ENCODE measurements around the gene MRTFA. TPM values are rescaled to one million over a fixed set of nuclear protein-coding genes. Genes with fewer than 3 reads are reported as not detected.

MRTFA gene
- total and polyA plus RNA-seq, 9 of the 15 experiments (the other 6 are each of a cell fraction or from before 2014, with no cell fraction given): 0.84 to 21.1 (median 3.7) TPM

DNA sequence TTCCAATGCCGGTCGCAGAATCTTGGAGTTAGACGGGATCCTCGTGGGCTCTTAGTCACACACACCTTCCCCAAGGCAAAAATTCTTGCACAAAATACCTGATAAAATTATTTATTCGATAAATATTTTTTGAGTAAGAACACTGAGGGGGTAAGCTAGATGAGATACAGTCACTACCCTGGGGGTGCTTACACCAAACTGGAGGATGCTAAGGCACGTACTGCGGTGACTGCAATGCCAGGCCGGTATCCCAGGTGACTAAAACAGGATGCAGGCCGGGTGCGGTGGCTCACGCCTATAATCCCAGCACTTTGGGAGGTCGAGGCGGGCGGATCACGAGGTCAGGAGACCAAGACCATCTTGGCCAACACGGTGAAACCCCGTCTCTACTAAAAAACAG, 1.7 kb upstream of the MRTFA start:
- Histone ChIP-seq H3K36me3 (ENCODE audit: control insufficient read depth, insufficient read depth, low read length) (no peaks in the 10 kb centered on the region), H3K4me2 (ENCODE audit: insufficient read depth, low read length) (no peak overlapping the region), H3K27ac (ENCODE audit: extremely low read depth, low read depth, low read length) (no peak overlapping the region), H2AFZ (ENCODE audit: low read depth, low read length) (no peak overlapping the region), H3K9me3 (replicated peaks; ENCODE audit: control insufficient read depth, insufficient read depth, low read depth, low read length) (no peaks in the 10 kb centered on the region), H3K9ac (ENCODE audit: insufficient read depth in 1 of 2, low read depth in 2 of 2, low read length in 2 of 2) (no peak overlapping the region), H3K9me1 (ENCODE audit: control insufficient read depth, insufficient read depth, low read length) (no peaks in the 10 kb centered on the region), H3K4me3 (no peak overlapping the region), H3K79me2 (ENCODE audit: control insufficient read depth, insufficient read depth, low read length) (peaks cover 30% of the 10 kb centered on the region), H3K4me1 (replicated peaks in 1 of 2; ENCODE audit: control insufficient read depth in 2 of 2, insufficient read depth in 2 of 2, low read length in 2 of 2) (peaks cover 13 to 23% of the 10 kb centered on the region in 2 experiments; a peak in 4 of 5 replicates), H4K20me1 (replicated peaks; ENCODE audit: control insufficient read depth, insufficient read depth, low read length) (0 out of 2 replicates have a peak, but pooled peaks cover 4% of the 10 kb centered on the region), H3K27me3 (ENCODE audit: control insufficient read depth in 2 of 2, insufficient read depth in 2 of 2, low read length in 2 of 2) (no peaks in the 10 kb centered on the region)
- ChIA-PET CTCF (ENCODE audit: low intra/inter-chr PET ratio) (no interaction called here), POLR2A (no interaction called here)
- TF ChIP-seq NR2C2 (CRISPR knock-in tag; IDR thresholded peaks at IDR 0.05) (no peak), NR2C2 (tag; IDR thresholded peaks at IDR 0.05) (no peak), KHSRP (IDR thresholded peaks at IDR 0.05) (no peak), CREB1 (IDR thresholded peaks at IDR 0.05) (no peak), CREB1 (CRISPR knock-in tag; IDR thresholded peaks at IDR 0.05) (no peak), RBM25 (IDR thresholded peaks at IDR 0.05; ENCODE audit: low read depth, low read length, severe bottlenecking) (no peak), KDM2B (CRISPR knock-in tag; IDR thresholded peaks at IDR 0.05) (no peak), ZNF347 (CRISPR knock-in tag; IDR thresholded peaks at IDR 0.05; ENCODE audit: low read depth) (no peak), TFAM (CRISPR knock-in tag; conservative IDR thresholded peaks at IDR 0.05) (no peak), ZBTB34 (CRISPR knock-in tag; IDR thresholded peaks at IDR 0.05) (no peak), ZNF12 (CRISPR knock-in tag; IDR thresholded peaks at IDR 0.05) (no peak), ESRRA (IDR thresholded peaks at IDR 0.05; ENCODE audit: borderline replicate concordance, low read depth) (no peak), ZNF717 (CRISPR knock-in tag; IDR thresholded peaks at IDR 0.05) (no peak)
- in situ Hi-C loops (cut with MboI) (no loop called here), intact Hi-C loops (cut with micrococcal nuclease) (no loop called here)
- no peak for DNase-seq (ENCODE audit: extremely low read depth in 1 of 4, low spot score in 3 of 4)
- no peak for ATAC-seq
- BruUV-seq (replicated peaks): no TSS peak
- FAIRE-seq: no peak
- 99% methylated on average over 11 of the region's 17 CpGs for WGBS (ENCODE audit: insufficient coverage, low coverage, missing lambda C conversion rate)
